ENCODE measurements around the gene ERC1. TPM values are rescaled to one million over a fixed set of nuclear protein-coding genes. Genes with fewer than 3 reads are reported as not detected.

Gene ERC1
- total and polyA plus RNA-seq, 9 of the 15 experiments (the other 6 are each of a cell fraction or from before 2014, with no cell fraction given), result 0.74 to 11.8 (median 4.8) TPM

- TF ChIP-seq CHD7 (IDR thresholded peaks at IDR 0.05; ENCODE audit: low read depth, low read length) (no peak), GTF3C2 (IDR thresholded peaks at IDR 0.05; ENCODE audit: borderline replicate concordance, extremely low read depth, insufficient read length) (no peak), SMC3 (conservative IDR thresholded peaks at IDR 0.05; ENCODE audit: insufficient read depth, low read depth, low read length) (peak; percentile 83), SMARCE1 (IDR thresholded peaks at IDR 0.05) (peak; percentile 5; the same call in 1 of the 2 replicates), TCF3 (CRISPR knock-in tag; IDR thresholded peaks at IDR 0.05) (no peak; the same call in 1 of the 2 replicates), HBP1 (CRISPR knock-in tag; IDR thresholded peaks at IDR 0.05) (no peak), POLR2H (tag; IDR thresholded peaks at IDR 0.05; ENCODE audit: low read depth) (peak; percentile 56), KDM1A (IDR thresholded peaks at IDR 0.05) (no peak), POLR2G (IDR thresholded peaks at IDR 0.05; ENCODE audit: low read depth, low read length) (peak; percentile 94)
Observed at GRCh38 chr12:949453-950191, 41.4 kb upstream of the ERC1 start, which contains the start of gene RAD52 (continued).

All from K562 (cell line).